Brain microvascular endothelial cell (primary cell): ENCODE measurements around the gene KCND2.

Experiments
- DNase-seq: peaks from one replicate; pipeline ENCODE4 v3.0.0-alpha.2; 2020
- H3K27ac ChIP-seq: fragments of 250-450 bp; sonication (Bioruptor Pico); 2 replicates; pipeline ENCODE4 v1.5.1; 2020; ENCODE audit warnings: mild to moderate bottlenecking, moderate library complexity
- H3K27me3 ChIP-seq: fragments of 250-450 bp; sonication (Bioruptor Pico); replicated peaks from 2 replicates; pipeline ENCODE4 v1.5.1; 2020; ENCODE audit warnings: mild to moderate bottlenecking
- H3K36me3 ChIP-seq: fragments of 250-450 bp; sonication (Bioruptor Pico); replicated peaks from 2 replicates; pipeline ENCODE4 v1.5.1; 2020; ENCODE audit warnings: mild to moderate bottlenecking
- H3K4me3 ChIP-seq: 2 replicates; pipeline ENCODE4 v1.5.1; 2011; ENCODE audit warnings: low read depth, mild to moderate bottlenecking, control low read depth, low read length, moderate library complexity
- in situ Hi-C: cut with HindIII; loops from 2 replicates; pipeline ENCODE4 v1.10.0; 2017; ENCODE audit warnings: low sequenced_read_pairs, low pct_ligation_motif_present
- TF ChIP-seq, protein P1 (sequence below): IDR thresholded peaks from 2 replicates; pipeline ENCODE4 v1.5.1; 2011; ENCODE audit warnings: low read depth, mild to moderate bottlenecking, moderate library complexity, low read length, control low read depth, inconsistent platforms; ENCODE audit errors: missing control alignments

KCND2 gene

DNA sequence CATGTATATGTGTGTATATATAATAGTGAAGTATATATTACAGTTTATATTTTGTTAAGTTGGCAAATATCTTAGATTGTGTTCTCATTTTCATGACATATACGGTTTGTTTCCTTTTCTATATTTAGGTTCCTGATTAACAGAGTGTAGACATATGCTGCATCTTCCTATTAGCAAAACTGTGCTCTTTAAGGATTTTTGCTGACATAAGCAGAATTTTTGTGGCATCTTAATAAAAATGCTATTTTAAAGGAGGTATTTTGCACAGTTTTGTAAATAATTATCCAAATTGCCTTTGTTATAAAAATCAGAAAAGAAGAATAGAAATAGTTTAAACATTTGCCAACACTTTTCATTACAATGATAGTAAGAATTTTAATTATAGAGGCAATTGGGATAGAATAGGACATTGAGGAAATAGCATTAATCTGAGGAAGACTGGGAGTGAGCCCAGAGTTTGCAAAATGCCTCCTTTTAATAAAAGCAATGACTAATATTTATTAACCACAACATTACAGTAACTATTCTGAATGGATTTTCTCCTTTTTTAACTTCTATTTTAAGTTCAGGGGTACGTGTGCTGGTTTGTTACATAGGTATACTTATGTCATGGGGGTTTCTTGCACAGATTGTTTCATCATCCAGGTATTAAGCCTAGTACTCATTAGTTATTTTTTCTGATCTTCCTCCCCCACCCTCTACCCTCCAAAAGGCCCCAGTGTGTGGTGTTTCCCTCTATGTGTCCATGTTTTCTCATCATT, 38.2 kb downstream of the KCND2 start:
- H3K27ac ChIP-seq: no peak overlapping the region
- H3K27me3 ChIP-seq: no peaks in the 10 kb centered on the region
- H3K4me3 ChIP-seq: no peak overlapping the region
- no peak for DNase-seq
- H3K36me3 ChIP-seq: no peaks in the 10 kb centered on the region
- in situ Hi-C loops: no loop called here
- TF ChIP-seq, protein P1, sequence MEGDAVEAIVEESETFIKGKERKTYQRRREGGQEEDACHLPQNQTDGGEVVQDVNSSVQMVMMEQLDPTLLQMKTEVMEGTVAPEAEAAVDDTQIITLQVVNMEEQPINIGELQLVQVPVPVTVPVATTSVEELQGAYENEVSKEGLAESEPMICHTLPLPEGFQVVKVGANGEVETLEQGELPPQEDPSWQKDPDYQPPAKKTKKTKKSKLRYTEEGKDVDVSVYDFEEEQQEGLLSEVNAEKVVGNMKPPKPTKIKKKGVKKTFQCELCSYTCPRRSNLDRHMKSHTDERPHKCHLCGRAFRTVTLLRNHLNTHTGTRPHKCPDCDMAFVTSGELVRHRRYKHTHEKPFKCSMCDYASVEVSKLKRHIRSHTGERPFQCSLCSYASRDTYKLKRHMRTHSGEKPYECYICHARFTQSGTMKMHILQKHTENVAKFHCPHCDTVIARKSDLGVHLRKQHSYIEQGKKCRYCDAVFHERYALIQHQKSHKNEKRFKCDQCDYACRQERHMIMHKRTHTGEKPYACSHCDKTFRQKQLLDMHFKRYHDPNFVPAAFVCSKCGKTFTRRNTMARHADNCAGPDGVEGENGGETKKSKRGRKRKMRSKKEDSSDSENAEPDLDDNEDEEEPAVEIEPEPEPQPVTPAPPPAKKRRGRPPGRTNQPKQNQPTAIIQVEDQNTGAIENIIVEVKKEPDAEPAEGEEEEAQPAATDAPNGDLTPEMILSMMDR: no peak

DNA sequence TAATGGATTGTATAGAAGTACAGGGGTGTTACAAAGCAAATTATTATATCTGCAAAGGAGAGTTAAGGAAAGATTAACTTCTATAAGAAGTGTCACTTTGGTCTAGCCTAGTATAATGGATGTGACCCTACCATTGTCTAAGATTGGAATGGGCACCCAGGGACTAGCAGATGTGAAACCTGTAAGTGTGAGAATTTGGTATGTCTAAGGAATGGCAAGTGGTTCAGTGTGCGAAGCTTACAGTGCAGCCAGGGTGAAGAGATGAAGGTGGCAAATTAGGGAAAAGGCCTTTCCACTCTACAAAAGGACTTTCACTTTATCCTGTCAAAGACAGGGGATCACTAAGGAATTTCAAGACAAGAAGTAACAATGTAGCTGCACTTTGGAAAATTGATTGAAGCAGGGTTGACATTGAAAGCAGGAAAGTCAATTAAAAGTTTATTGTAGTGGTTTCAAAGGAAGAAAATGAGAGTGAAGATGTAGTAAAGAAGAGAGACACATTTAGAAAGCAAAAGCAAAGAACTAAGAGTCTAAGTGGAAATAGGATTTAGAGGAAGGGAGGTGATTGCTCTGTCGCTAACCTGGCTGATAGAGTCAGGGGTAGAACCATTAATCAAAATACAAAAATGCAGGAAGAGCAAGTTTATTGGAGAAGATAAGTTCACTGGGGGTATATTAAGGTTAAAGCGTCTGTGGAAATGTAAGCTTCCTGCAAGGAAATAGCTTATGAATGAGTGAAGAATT, 47.4 kb downstream of the KCND2 start:
- Histone ChIP-seq H3K27me3 (no peaks in the 10 kb centered on the region), H3K27ac (no peak overlapping the region), H3K36me3 (no peaks in the 10 kb centered on the region), H3K4me3 (no peak overlapping the region)
- in situ Hi-C loops: no loop called here
- DNase-seq: no peak
- TF ChIP-seq, protein P1: no peak

DNA sequence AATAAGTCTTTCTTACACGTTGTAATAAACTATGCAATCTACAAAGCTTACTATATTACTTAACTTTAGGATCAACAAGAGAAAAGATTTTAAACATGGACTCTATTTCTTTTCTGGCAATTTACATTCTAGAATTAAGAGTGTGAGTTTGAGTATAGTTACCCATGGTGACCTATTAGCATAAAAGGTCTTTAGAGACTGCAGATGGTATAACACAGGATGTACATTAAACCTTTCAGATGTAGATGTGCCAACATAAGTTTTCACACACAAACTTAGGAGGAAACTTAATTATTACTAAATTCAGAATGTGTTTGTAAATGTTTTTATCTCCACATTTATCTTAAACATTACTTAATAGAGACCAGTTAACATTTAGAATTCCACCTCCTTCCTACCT, 54.1 kb downstream of the KCND2 start:
- Histone ChIP-seq H3K36me3 (no peaks in the 10 kb centered on the region), H3K27me3 (no peaks in the 10 kb centered on the region), H3K4me3 (no peak overlapping the region), H3K27ac (no peak overlapping the region)
- TF ChIP-seq, protein P1: no peak
- in situ Hi-C loops: no loop called here
- no peak for DNase-seq

DNA sequence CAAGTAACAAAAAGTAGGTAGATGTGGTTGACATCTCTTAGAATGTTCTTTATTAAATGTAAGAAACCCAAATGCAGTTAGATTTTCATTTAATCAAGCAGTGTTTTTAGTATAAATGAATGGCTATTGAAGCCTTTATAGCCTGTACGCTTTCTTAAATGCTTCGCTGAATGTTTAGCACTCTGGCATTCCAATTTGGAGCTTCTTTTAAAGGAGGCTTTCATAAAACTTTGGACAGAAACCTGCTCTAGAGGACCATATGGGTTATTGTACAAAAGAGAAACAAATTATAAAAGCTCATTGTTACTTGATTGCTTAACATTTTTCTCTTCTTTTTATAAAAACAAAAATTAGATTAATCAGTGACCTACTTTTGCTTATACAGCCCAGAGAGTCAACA, 59.5 kb downstream of the KCND2 start:
- Histone ChIP-seq H3K27ac (no peak overlapping the region), H3K4me3 (no peak overlapping the region), H3K36me3 (no peaks in the 10 kb centered on the region), H3K27me3 (no peaks in the 10 kb centered on the region)
- TF ChIP-seq, protein P1: no peak
- DNase-seq: no peak
- in situ Hi-C loops: no loop called here

DNA sequence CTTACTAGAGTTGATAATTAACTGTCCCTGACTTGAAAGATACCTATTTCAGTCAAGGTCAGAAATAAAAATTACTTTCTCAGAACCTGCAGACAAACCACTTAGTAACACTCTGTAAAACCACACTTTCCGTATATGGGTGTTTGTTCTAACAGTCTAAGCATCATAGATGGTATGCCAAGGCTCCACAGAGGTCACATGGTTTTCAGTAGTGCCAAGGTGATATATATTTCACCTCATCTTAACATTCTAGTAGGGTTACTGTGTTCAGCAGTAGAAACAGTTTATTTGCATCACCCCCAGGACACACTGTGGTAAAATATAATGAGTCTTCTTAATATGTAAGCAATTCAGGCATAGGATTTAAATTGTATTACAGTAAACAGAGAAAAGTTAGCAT, 61.5 kb downstream of the KCND2 start:
- DNase-seq: no peak
- Histone ChIP-seq H3K27ac (no peak overlapping the region), H3K4me3 (no peak overlapping the region), H3K36me3 (no peaks in the 10 kb centered on the region), H3K27me3 (no peaks in the 10 kb centered on the region)
- in situ Hi-C loops: no loop called here
- TF ChIP-seq, protein P1: no peak
